8988T (cell line): ENCODE results near the gene WNT11.

ENCODE experiments used
- DNase-seq: peaks from one replicate; pipeline ENCODE4 v3.0.0; 2011

WNT11 gene

GRCh38 chr11:76237000-76237649 lies 30.8 kb upstream of the WNT11 start:
- no peak for DNase-seq

- DNase-seq, result peak; percentile 86
Measured at GRCh38 chr11:76236092-76236999, 30.0 kb upstream of the WNT11 start.

- peak; percentile 97 for DNase-seq
Measured at GRCh38 chr11:76235233-76236091, 29.2 kb upstream of the WNT11 start.

GRCh38 chr11:76234416-76235232 lies 28.3 kb upstream of the WNT11 start:
- DNase-seq, result peak; percentile 58

GRCh38 chr11:76234021-76234415 lies 27.7 kb upstream of the WNT11 start:
- no peak for DNase-seq

GRCh38 chr11:76233196-76233921 lies 27.1 kb upstream of the WNT11 start:
- DNase-seq, result no peak

GRCh38 chr11:76232026-76232665 lies 25.8 kb upstream of the WNT11 start:
- DNase-seq, result no peak

DNA sequence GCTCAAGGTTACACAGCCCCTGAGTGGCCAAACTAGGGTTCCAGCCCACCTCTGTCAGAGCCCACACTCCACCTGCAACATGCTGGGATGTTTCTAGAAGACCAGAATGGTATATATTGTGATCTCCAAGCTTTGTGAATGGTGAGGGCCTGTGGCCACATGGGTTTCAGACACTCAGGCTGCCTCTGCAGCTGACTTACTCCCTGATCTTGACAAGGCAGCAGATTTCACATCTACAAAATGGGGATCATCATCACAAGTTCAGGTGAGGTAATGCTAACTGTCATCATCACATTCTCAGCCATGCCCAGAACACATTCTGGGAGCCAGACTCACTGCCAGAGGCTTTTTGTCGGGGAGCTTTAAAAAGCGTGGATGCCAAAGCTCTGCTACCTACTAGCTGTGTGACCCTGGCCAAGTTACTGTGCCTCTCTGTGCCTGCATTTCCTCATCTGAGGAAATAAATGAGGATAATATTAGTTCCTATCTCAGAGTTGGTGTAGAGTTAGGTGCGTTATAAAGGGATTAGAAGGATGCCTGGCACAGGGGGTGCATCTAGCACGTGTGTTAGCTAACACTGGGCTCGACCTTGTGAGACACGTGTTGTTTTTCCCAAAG lies 24.9 kb upstream of the WNT11 start:
- DNase-seq, result no peak

- no peak for DNase-seq
Measured at GRCh38 chr11:76230392-76230791, 24.1 kb upstream of the WNT11 start.

DNA sequence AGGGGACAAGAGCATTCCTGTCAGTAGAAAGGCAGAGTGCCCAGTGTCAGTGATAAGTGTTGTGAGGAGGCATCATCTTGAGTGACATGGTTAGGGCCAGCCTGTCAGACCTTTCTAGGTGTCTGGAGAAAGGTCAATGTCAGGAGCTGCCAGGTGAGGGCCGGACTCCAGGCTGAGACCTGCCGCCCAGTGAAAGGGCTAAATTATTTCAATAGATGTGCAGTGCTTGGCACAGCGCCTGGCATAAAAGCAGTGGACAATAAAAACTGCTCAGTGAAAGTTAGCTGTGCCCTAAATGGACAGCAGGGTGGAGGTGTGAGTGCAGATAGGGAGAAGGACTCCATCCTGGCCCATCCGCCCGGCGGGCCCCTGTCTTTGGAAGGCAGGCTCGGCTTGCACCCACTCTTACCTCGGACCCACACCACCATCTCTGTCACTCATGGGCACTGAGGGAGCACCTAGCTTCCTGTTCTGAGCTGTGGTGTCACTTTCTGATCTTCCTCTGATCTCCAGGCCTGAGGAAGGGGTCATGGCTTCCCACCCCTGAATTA lies 23.5 kb upstream of the WNT11 start:
- DNase-seq, result no peak

GRCh38 chr11:76228875-76229149 lies 22.5 kb upstream of the WNT11 start:
- DNase-seq, result no peak

- DNase-seq, result no peak
Measured at GRCh38 chr11:76228071-76228874, 22.0 kb upstream of the WNT11 start.

GRCh38 chr11:76226626-76227025 lies 20.3 kb upstream of the WNT11 start:
- no peak for DNase-seq

GRCh38 chr11:76225122-76225611 lies 18.9 kb upstream of the WNT11 start:
- DNase-seq, result no peak

GRCh38 chr11:76224461-76225121 lies 18.3 kb upstream of the WNT11 start:
- no peak for DNase-seq

DNA sequence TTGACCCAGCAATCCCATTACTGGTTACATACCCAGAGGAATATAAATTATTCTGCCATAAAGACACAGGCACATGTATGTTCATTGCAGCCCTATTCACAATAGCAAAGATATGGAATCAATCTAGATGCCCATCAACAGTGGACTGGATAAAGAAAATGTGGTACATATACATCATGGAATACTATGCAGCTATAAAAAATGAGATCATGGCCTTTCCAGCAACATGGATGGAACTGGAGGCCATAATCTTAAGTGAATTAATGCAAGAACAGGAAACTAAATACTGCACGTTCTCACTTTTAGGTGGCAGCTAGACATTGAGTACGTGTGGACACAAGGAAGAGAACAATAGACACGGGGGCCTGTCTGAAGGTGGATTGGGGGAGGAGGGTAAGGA lies 15.1 kb upstream of the WNT11 start:
- no peak for DNase-seq

DNA sequence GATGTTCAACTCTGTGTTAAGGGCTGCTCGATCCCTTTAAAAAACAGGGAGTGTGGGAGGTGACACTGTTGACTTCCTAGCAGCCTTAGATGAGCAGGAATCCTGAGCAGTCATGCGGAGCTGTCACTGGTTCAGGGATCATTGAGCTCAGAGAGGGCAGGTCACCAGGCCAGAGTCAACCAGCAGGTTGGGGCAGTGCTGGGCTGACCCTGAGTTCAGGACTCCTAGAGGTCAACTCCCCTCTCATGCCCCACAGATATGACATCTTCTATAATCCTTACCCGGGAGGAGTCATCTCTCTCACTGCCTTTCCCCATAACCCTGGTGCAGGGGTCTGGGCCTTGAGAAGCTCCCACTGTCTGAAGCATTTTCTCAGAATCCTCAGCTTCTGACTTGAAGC lies 12.9 kb upstream of the WNT11 start:
- no peak for DNase-seq

DNA sequence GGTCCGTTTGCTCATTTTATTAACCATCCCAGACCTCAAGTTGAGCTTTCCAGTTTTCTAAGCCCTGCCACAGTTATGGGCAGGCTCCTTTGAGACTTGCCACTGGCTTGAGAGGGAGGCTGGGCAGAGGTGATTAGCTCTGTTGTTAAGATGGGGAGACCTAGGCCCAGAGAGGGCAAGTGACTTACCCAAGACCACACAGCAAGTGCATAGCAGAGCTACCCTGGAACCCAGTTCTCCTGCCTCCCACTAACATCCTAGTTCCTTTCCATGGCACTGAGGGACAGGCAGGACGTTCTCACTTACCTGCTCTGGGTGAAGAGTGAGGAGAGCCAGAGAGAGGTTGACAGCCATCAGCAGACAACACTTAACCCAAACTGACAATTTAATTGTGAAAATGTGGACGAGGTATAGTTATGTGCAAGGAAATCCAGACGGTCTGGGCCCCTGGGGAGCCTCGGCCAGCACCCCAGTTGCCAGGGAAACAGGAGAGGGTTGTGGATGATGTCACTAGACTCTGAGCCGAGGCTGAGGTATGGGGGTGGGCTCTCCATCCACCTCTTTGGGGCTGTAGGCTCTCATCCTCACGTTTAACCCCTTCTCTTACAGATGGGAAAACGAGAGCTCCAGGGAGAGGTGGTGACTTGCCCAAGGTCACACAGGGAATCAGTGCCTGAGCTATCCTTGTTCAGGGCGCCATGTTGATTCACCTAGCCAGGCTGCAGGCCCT lies 12.3 kb upstream of the WNT11 start:
- DNase-seq, result no peak
